ENCODE results near the gene PRKG1.

GRCh38 chr10:51108406-51108805 is 34.1 kb downstream of the PRKG1 start:
- TF ChIP-seq YY1 (IDR thresholded peaks at IDR 0.05; ENCODE audit: low read depth) (no peak), MAX (IDR thresholded peaks at IDR 0.05) (no peak), CEBPB (IDR thresholded peaks at IDR 0.05) (no peak), TAF1 (IDR thresholded peaks at IDR 0.05; ENCODE audit: low read depth) (no peak), EP300 (IDR thresholded peaks at IDR 0.05; ENCODE audit: borderline replicate concordance) (no peak), USF1 (IDR thresholded peaks at IDR 0.05) (no peak), RAD21 (IDR thresholded peaks at IDR 0.05; ENCODE audit: low read depth) (no peak), CREB1 (IDR thresholded peaks at IDR 0.05; ENCODE audit: low read depth) (no peak), TEAD4 (IDR thresholded peaks at IDR 0.05) (no peak), EGR1 (IDR thresholded peaks at IDR 0.05) (no peak), FOXM1 (IDR thresholded peaks at IDR 0.05; ENCODE audit: borderline replicate concordance, low read depth) (no peak)

Measured in Ishikawa (cell line).